Transverse colon (tissue), 4 donors: ENCODE results near the gene SLAMF1. TPM values are rescaled to one million over a fixed set of nuclear protein-coding genes. Genes with fewer than 3 reads are reported as not detected.
A peak's percentile ranks its signal among the peaks of the same experiment; 100 is the strongest.
"Not testable (repeated sequence)": the region's sequence is repeated elsewhere in the genome, so short reads cannot be mapped to it uniquely, and the experiment has no call there.

Source experiments
- DNase-seq: peaks from one replicate; pipeline ENCODE4 v3.0.0-alpha.2; 2019
- H3K27ac ChIP-seq, 4 donors: fragments of 200-600 bp; sonication (generic); 2 replicates each; pipeline ENCODE4 v1.5.1; 2016 to 2018; ENCODE audit warnings: inconsistent platforms in 4 of 4
- H3K27me3 ChIP-seq: fragments of 200-600 bp; sonication (generic); 2 replicates; pipeline ENCODE4 v1.5.1; 2017; ENCODE audit warnings: inconsistent platforms
- H3K36me3 ChIP-seq, 4 donors: fragments of 200-600 bp; sonication (generic); 2 replicates each; pipeline ENCODE4 v1.5.1; 2017 to 2019; ENCODE audit warnings: inconsistent platforms in 4 of 4
- H3K4me1 ChIP-seq, 4 donors: fragments of 200-600 bp; sonication (generic); 2 replicates each; pipeline ENCODE4 v1.5.1; 2017 to 2020; ENCODE audit warnings: inconsistent platforms in 4 of 4
- H3K4me3 ChIP-seq, 4 donors: fragments of 200-600 bp; sonication (generic); 1 replicate in 1 of 4; 2 replicates in 3 of 4; pipeline versions ENCODE4 v1.5.1 to v1.6.1; 2017 to 2019; ENCODE audit warnings: inconsistent platforms in 4 of 4
- H3K9me3 ChIP-seq, 2 donors: fragments of 200-600 bp; sonication (generic); 2 replicates each; pipeline ENCODE4 v1.5.1; 2017 to 2019; ENCODE audit warnings: inconsistent platforms in 2 of 2
- EP300 ChIP-seq: sonication (generic); formaldehyde crosslinking; IDR thresholded peaks from one replicate; pipeline ENCODE4 v1.6.1; 2017; ENCODE audit warnings: antibody characterized with exemption, low read depth
- POLR2A ChIP-seq: fragments of 450-650 bp; IDR thresholded peaks from one replicate; pipeline ENCODE4 v1.6.1; 2016; ENCODE audit warnings: antibody characterized with exemption, mild to moderate bottlenecking, moderate library complexity
- POLR2AphosphoS5 ChIP-seq, 3 donors: sonication (generic); formaldehyde crosslinking; IDR thresholded peaks; one replicate each; pipeline ENCODE4 v1.6.1; 2016; ENCODE audit warnings: antibody characterized with exemption in 3 of 3
- WGBS, 2 donors: methylation state at CpG; one replicate each; pipeline ENCODE4 v1.1.5; 2018; ENCODE audit warnings: low coverage in 1 of 2; 5-methylcytosine and 5-hydroxymethylcytosine counted together
- in situ Hi-C, 4 donors: fragments of 200-750 bp; cut with MboI; loops; one replicate each; pipeline versions ENCODE4 v1.15.0 to v1.15.1; 2017; ENCODE audit warnings: low sequenced_read_pairs in 3 of 4, low pct_ligation_motif_present in 1 of 4, low pct_unique_long_range_greater_than_20kb in 1 of 4
- intact Hi-C: fragments of 100-400 bp; cut with DNase I; formaldehyde crosslinking; loops from one replicate; pipeline ENCODE4 v1.15.1; 2023; ENCODE audit warnings: low total_unique reads
- total RNA-seq, 4 donors: library from RNA; depleted of rRNA; stranded (reverse); fragments of >200 nt; gene quantifications; one replicate each; pipeline ENCODE4 v1.1.0, GENCODE V29; 2016
- TF ChIP-seq, protein P1 (sequence below), 5 experiments: fragments of 200-600 bp in 3 of 5; fragments of 450-650 bp in 2 of 5; sonication (generic) in 3 of 5; IDR thresholded peaks; 1 replicate in 2 of 5; 2 replicates in 3 of 5; pipeline ENCODE4 v1.5.1; 2016 to 2017; ENCODE audit warnings: antibody characterized with exemption in 5 of 5, inconsistent platforms in 3 of 5, mild to moderate bottlenecking in 2 of 5, moderate library complexity in 1 of 5

The SLAMF1 gene
- total RNA-seq, 4 donors from 2014 or later, result 1.1 to 3.3 (median 3.2) TPM; not detected in 1

DNA sequence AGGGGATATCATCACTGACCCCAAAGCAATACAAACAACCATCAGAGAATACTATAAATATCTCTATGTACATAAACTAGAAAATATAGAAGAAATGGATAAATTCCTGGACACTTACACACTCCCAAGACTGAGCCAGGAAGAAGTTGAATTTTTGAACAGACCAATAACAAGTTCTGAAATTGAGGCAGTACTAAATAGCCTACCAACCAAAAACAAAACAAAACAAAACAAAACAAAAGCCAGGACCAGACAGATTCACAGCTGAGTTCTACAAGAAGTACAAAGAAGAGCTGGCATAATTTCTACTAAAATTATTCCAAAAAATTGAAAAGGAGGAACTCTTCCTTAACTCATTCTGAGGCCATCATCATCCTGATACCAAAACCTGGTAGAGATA lies 86.0 kb downstream of the SLAMF1 start:
- peaks cover 0 to 9% of the 10 kb centered on the region in 2 donors for H3K9me3 ChIP-seq
- no peaks in the 10 kb centered on the region for H3K36me3 ChIP-seq
- intact Hi-C loops, result no loop called here
- no peaks in the 10 kb centered on the region for H3K4me1 ChIP-seq
- peak overlapping the region in 1 of 4 donors; percentile 12 for H3K27ac ChIP-seq
- no peaks in the 10 kb centered on the region for H3K27me3 ChIP-seq
- in situ Hi-C loops, result no loop called here
- no peak for DNase-seq
- TF ChIP-seq EP300 (no peak), POLR2AphosphoS5 (IDR thresholded peaks at IDR 0.05) (no peak), POLR2A (no peak)
- TF ChIP-seq, protein P1, sequence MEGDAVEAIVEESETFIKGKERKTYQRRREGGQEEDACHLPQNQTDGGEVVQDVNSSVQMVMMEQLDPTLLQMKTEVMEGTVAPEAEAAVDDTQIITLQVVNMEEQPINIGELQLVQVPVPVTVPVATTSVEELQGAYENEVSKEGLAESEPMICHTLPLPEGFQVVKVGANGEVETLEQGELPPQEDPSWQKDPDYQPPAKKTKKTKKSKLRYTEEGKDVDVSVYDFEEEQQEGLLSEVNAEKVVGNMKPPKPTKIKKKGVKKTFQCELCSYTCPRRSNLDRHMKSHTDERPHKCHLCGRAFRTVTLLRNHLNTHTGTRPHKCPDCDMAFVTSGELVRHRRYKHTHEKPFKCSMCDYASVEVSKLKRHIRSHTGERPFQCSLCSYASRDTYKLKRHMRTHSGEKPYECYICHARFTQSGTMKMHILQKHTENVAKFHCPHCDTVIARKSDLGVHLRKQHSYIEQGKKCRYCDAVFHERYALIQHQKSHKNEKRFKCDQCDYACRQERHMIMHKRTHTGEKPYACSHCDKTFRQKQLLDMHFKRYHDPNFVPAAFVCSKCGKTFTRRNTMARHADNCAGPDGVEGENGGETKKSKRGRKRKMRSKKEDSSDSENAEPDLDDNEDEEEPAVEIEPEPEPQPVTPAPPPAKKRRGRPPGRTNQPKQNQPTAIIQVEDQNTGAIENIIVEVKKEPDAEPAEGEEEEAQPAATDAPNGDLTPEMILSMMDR (IDR thresholded peaks at IDR 0.05), result no peak
- no peak overlapping the region for H3K4me3 ChIP-seq

DNA sequence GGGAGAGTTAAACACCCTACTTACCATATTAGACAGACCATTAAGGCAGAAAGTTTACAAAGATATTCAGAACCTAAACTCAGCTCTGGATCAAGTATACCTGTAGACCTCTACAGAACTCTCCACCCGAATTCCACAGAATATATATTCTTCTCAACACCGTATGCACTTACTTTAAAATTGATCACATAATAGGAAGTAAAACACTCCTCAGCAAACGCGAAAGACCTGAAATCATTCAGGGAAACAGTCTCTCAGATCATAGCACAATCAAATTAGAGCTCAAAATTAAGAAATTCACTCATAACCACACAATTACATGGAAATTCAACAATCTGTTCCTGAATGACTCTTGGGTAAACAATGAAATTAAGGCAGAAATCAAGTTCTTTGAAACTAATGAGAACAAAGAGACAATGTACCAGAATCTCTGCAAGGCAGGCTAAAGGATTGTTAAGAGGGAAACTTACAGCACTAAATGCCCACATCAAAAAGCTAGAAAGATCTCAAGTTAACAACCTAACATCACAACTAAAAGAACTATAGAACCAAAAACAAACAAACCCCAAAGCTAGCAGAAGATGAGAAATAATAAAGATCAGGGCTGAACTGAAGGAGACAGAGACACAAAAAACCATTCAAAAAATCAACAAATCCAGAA lies 86.7 kb downstream of the SLAMF1 start:
- no peak for TF ChIP-seq EP300
- no peak for TF ChIP-seq POLR2A
- TF ChIP-seq POLR2AphosphoS5 (IDR thresholded peaks at IDR 0.05), result no peak
- TF ChIP-seq, protein P1 (IDR thresholded peaks at IDR 0.05), result no peak
- Histone ChIP-seq H3K4me3 (no peak overlapping the region), H3K9me3 (peaks cover 0 to 9% of the 10 kb centered on the region in 2 donors), H3K27ac (peak overlapping the region in 2 of 4 donors; percentile 7 to 12), H3K4me1 (no peaks in the 10 kb centered on the region), H3K36me3 (no peaks in the 10 kb centered on the region), H3K27me3 (no peaks in the 10 kb centered on the region)
- 88% methylated on average over 4 of the region's 4 CpGs; no CpG with 5 or more reads in 1 of the 2 donors for WGBS, 2 donors
- in situ Hi-C loops, result no loop called here
- DNase-seq, result no peak
- intact Hi-C loops, result no loop called here

DNA sequence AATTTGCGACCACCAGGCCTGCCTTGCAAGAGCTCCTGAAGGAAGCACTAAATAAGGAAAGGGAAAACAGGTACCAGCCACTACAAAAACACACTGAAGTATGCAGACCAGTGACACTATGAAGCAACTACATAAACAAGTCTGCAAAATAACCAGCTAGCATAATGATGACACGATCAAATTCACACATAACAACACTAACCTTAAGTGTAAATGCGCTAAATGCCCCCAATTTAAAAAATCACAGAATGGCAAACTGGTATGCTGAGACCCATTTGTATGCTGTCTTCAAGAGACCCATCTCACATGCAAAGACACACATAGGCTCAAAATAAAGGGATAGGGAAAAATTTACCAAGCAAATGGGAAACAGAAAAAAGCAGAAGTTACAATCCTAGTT lies 87.4 kb downstream of the SLAMF1 start:
- DNase-seq, H3K4me1 ChIP-seq, intact Hi-C loops, H3K36me3 ChIP-seq, in situ Hi-C loops, H3K27me3 ChIP-seq, H3K4me3 ChIP-seq, H3K9me3 ChIP-seq: not testable (repeated sequence)
- H3K27ac ChIP-seq, result peak overlapping the region in 2 of 4 donors; percentile 8 to 12
- WGBS, 2 donors, result 84 to 91% methylated on average over 3 of the region's 3 CpGs

DNA sequence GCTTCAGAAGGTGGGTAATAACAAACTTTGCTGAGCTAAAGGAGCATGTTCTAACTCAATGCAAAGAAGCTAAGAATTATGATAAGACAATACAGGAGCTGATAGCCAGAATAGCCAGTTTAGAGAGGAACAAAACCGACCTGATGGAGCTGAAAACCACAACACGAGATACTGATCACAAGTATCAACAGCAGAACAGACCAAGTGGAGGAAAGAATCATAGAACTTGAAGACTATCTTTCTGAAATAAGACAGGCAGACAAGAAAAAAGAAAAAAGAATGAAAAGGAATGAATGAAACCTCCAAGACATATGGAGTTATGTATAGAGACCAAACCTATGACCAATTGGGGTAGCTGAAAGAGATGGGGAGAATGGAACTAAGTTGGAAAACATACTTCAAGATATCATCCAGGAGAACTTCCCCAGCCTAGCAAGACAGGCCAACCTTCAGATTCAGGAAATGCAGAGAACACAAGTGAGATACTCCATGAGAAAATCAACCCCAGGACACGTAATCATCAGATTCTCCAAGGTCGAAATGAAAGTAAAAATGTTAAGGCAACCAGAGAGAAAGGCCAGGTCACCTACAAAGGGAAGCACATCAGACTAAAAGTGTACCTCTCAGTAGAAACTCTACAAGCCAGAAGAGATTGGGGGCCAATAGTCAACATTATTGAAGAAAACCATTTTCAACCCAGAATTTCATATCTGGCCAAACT lies 88.0 kb downstream of the SLAMF1 start:
- in situ Hi-C loops, result no loop called here
- H3K9me3 ChIP-seq, result peaks cover 0 to 9% of the 10 kb centered on the region in 2 donors
- no peak overlapping the region for H3K4me3 ChIP-seq
- peak overlapping the region in 2 of 4 donors; percentile 3 to 12 for H3K27ac ChIP-seq
- no peaks in the 10 kb centered on the region for H3K36me3 ChIP-seq
- no peak for DNase-seq
- no peaks in the 10 kb centered on the region for H3K4me1 ChIP-seq
- intact Hi-C loops, result no loop called here
- no peak for TF ChIP-seq POLR2AphosphoS5 (IDR thresholded peaks at IDR 0.05)
- TF ChIP-seq EP300, result no peak
- no peak for TF ChIP-seq POLR2A
- TF ChIP-seq, protein P1 (IDR thresholded peaks at IDR 0.05), result no peak
- no peaks in the 10 kb centered on the region for H3K27me3 ChIP-seq
- WGBS, 2 donors, result 76 to 82% methylated on average over 2 to 4 of the region's 4 CpGs

Other genes with a start within 250 kb of the SLAMF1 start
- gene VANGL2, start 246.5 kb downstream of the SLAMF1 start, total RNA-seq, result 1 to 10 TPM in 3 of 4 donors, under 1 TPM in 1; 0.20 to 3.7 (median 2.7) TPM
- 1 to 10 TPM in 2 of 4 donors, under 1 TPM in 1, not detected in 1; 0.60 to 6.7 (median 2.3) TPM for gene SLAMF6, start 123.8 kb downstream of the SLAMF1 start, total RNA-seq
- 1 to 10 TPM; 1.4 to 8.6 (median 5.8) TPM for gene CD84, start 67.5 kb downstream of the SLAMF1 start, total RNA-seq
- gene CD48, start 64.8 kb upstream of the SLAMF1 start, total RNA-seq, result 10 to 100 TPM in 2 of 4 donors, 1 to 10 TPM in 1, not detected in 1; 7.5 to 31.3 (median 17.6) TPM
- 10 to 100 TPM in 1 of 4 donors, 1 to 10 TPM in 1, under 1 TPM in 1, not detected in 1; 0.20 to 15.4 (median 2.7) TPM for gene SLAMF7, start 92.2 kb upstream of the SLAMF1 start, total RNA-seq
- gene LY9, start 149.1 kb upstream of the SLAMF1 start, total RNA-seq, result 1 to 10 TPM in 3 of 4 donors, under 1 TPM in 1; 0.40 to 9.4 (median 1.8) TPM
- under 1 TPM in 2 of 4 donors, not detected in 2; 0.48 to 0.55 TPM for gene CD244, start 215.8 kb upstream of the SLAMF1 start, total RNA-seq
- gene ITLN1, start 238.1 kb upstream of the SLAMF1 start, total RNA-seq, result 100 to 1,000 TPM in 1 of 4 donors, 10 to 100 TPM in 1, 1 to 10 TPM in 1, not detected in 1; 9.5 to 256 (median 46.2) TPM